Kidney (tissue), 14 donors: ENCODE results near the gene DNAJC18. TPM values are rescaled to one million over a fixed set of nuclear protein-coding genes. Genes with fewer than 3 reads are reported as not detected.
A peak's percentile ranks its signal among the peaks of the same experiment; 100 is the strongest.

Experiments
- DNase-seq, 5 donors: peaks; one replicate each; pipeline ENCODE4 v3.0.0-alpha.2; 2013 to 2020
- FAIRE-seq: peaks from 2 replicates; lab custom pipeline; 2012; peaks lifted over from hg19 to GRCh38; lab: Jason Lieb, UNC
- H3K27ac ChIP-seq, 2 donors: one replicate each; pipeline ENCODE4 v1.7.0; 2013; ENCODE audit warnings: low read depth in 2 of 2, low read length in 2 of 2, inconsistent platforms in 1 of 2
- H3K27me3 ChIP-seq: one replicate; pipeline ENCODE4 v1.7.1; 2013; ENCODE audit warnings: low read length, inconsistent platforms; ENCODE audit not compliant: control insufficient read depth, insufficient read depth
- H3K36me3 ChIP-seq, 3 donors: one replicate each; pipeline versions ENCODE4 v1.7.0 to v1.7.1; 2013; ENCODE audit warnings: low read length in 3 of 3, control low read depth in 1 of 3, inconsistent platforms in 1 of 3; ENCODE audit not compliant: insufficient read depth in 3 of 3, control insufficient read depth in 2 of 3
- H3K4me1 ChIP-seq, 3 donors: one replicate each; pipeline versions ENCODE4 v1.7.0 to v1.7.1; 2013; ENCODE audit warnings: low read length in 3 of 3, inconsistent platforms in 1 of 3, low read depth in 1 of 3; ENCODE audit not compliant: control insufficient read depth in 2 of 3, insufficient read depth in 2 of 3
- H3K4me3 ChIP-seq, 3 donors: one replicate each; pipeline versions ENCODE4 v1.7.0 to v1.8.1; 2013; ENCODE audit warnings: low read length in 3 of 3, control low read depth in 1 of 3, inconsistent platforms in 1 of 3
- H3K9ac ChIP-seq, 3 donors: one replicate each; pipeline versions ENCODE4 v1.7.0 to v1.7.1; 2013; ENCODE audit warnings: low read length in 3 of 3, control low read depth in 1 of 3, inconsistent platforms in 1 of 3
- H3K9me3 ChIP-seq, 3 donors: one replicate each; pipeline versions ENCODE4 v1.7.0 to v1.7.1; 2013; ENCODE audit warnings: low read length in 3 of 3, control low read depth in 1 of 3, inconsistent platforms in 1 of 3; ENCODE audit not compliant: control insufficient read depth in 2 of 3, insufficient read depth in 1 of 3
- CTCF ChIP-seq: IDR thresholded peaks from 3 replicates; pipeline ENCODE4 v1.5.1; 2012; ENCODE audit warnings: mild to moderate bottlenecking, moderate library complexity, borderline replicate concordance; ENCODE audit not compliant: insufficient read depth; ENCODE audit errors: extremely low read depth
- intact Hi-C: fragments of 100-400 bp; cut with DNase I; formaldehyde crosslinking; loops from one replicate; pipeline ENCODE4 v1.11.1; 2022
- polyA plus RNA-seq: library from polyadenylated mRNA; stranded (reverse); fragments of 350-450 nt; fragmentation: Illumina TruSeq; extraction: RNeasy Lipid Tissue Mini Kit (QIAGEN cat#74804); gene quantifications from one replicate; pipeline ENCODE4 v1.2.3, GENCODE V29; 2014; ENCODE audit warnings: low read depth, low replicate concordance; ENCODE audit not compliant: insufficient read depth
- total RNA-seq: library from RNA; stranded (reverse); fragmentation: NEBNext Ultra II Directional; extraction: Animal tissue kit (Norgen Biotek cat#: 25700); gene quantifications from one replicate; pipeline ENCODE4 v1.2.1, GENCODE V29; 2021
- donor health status: control.
- donor health status: control.
- donor health status: control.
- donor health status: control.
- donor health status: control.
- donor health status: DM: yes; HTN: yes; CAD: no.
- donor health status: Normal renal cell carcinoma (clear cell type).

Gene DNAJC18
- total and polyA plus RNA-seq, 2 donors from 2014 or later = 3.9 to 13.7 TPM

GRCh38 chr5:139383275-139383992 lies 55.9 kb downstream of the DNAJC18 start, which contains the start of gene SLC23A1:
Gene SLC23A1, minus strand, starts transcription at chr5:139383297. Its CDS starts 44 bp downstream, at chr5:139383253.
- no peak for TF ChIP-seq CTCF
- intact Hi-C loops = no loop called here
- peaks cover 0 to 21% (median 19%) of the 10 kb centered on the region in 3 donors for H3K4me1 ChIP-seq
- no peaks in the 10 kb centered on the region for H3K9me3 ChIP-seq
- peak within 1 kb of the TSS in 2 of 3 donors; percentile 36 to 71 for H3K9ac ChIP-seq
- H3K27me3 ChIP-seq = no peaks in the 10 kb centered on the region
- peak within 1 kb of the TSS; percentile 28 to 58 for H3K27ac ChIP-seq
- H3K4me3 ChIP-seq = peak within 1 kb of the TSS in 2 of 3 donors; percentile 53 to 62
- FAIRE-seq (no peak), DNase-seq (peak in 4 of 5 donors; percentile 72 to 82 (median 72))
- peaks cover 0 to 7% (median 0%) of the 10 kb centered on the region in 3 donors for H3K36me3 ChIP-seq

- peak overlapping the region; percentile 28 to 58 for H3K27ac ChIP-seq
- FAIRE-seq (no peak), DNase-seq (peak in 1 of 5 donors; percentile 44)
- peak overlapping the region in 1 of 3 donors; percentile 71 for H3K9ac ChIP-seq
- H3K4me3 ChIP-seq = peak overlapping the region in 2 of 3 donors; percentile 53 to 62
- peaks cover 0 to 19% (median 19%) of the 10 kb centered on the region in 3 donors for H3K4me1 ChIP-seq
- no peaks in the 10 kb centered on the region for H3K9me3 ChIP-seq
- no peak for TF ChIP-seq CTCF
- peaks cover 0 to 9% (median 0%) of the 10 kb centered on the region in 3 donors for H3K36me3 ChIP-seq
- intact Hi-C loops = no loop called here
- H3K27me3 ChIP-seq = no peaks in the 10 kb centered on the region
These were observed 56.5 kb downstream of the DNAJC18 start for GRCh38 chr5:139382807-139383206.

GRCh38 chr5:139381837-139382761 lies 57.2 kb downstream of the DNAJC18 start:
- no peaks in the 10 kb centered on the region for H3K9me3 ChIP-seq
- intact Hi-C loops = no loop called here
- peak overlapping the region in 1 of 3 donors; percentile 71 for H3K9ac ChIP-seq
- H3K4me1 ChIP-seq = peaks cover 0 to 19% (median 17%) of the 10 kb centered on the region in 3 donors
- H3K27me3 ChIP-seq = no peaks in the 10 kb centered on the region
- FAIRE-seq = no peak
- peak in 1 of 5 donors; percentile 50 for DNase-seq
- peak overlapping the region; percentile 42 to 58 for H3K27ac ChIP-seq
- H3K36me3 ChIP-seq = peaks cover 0 to 17% (median 0%) of the 10 kb centered on the region in 3 donors
- TF ChIP-seq CTCF = no peak
- H3K4me3 ChIP-seq = peak overlapping the region in 2 of 3 donors; percentile 36 to 62
